Stomach (tissue), 9 donors: Measurements from ENCODE around the gene EMD. TPM values are rescaled to one million over a fixed set of nuclear protein-coding genes. Genes with fewer than 3 reads are reported as not detected.

Experiments used
- DNase-seq, 2 donors: peaks; one replicate each; pipeline versions ENCODE4 v3.0.0 to v3.0.0-alpha.2; 2013 to 2019
- H3K27ac ChIP-seq, 5 donors: fragments of 200-600 bp in 4 of 5; sonication (generic) in 4 of 5; one replicate each; pipeline ENCODE4 v1.5.1; 2013 to 2019; ENCODE audit warnings: mild to moderate bottlenecking in 1 of 5, moderate library complexity in 1 of 5
- H3K27me3 ChIP-seq, 3 donors: fragments of 200-600 bp; sonication (generic); one replicate each; pipeline ENCODE4 v1.5.1; 2017 to 2019; ENCODE audit warnings: mixed run types in 1 of 3
- H3K36me3 ChIP-seq, 4 donors: fragments of 200-600 bp; sonication (generic); 1 replicate in 3 of 4; 2 replicates in 1 of 4; pipeline ENCODE4 v1.5.1; 2016 to 2019
- H3K4me1 ChIP-seq, 4 donors: fragments of 200-600 bp; sonication (generic); one replicate each; pipeline ENCODE4 v1.5.1; 2016 to 2019
- H3K4me3 ChIP-seq, 4 donors: fragments of 200-600 bp; sonication (generic) in 3 of 4; one replicate each; pipeline ENCODE4 v1.5.1; 2016 to 2019; ENCODE audit warnings: mild to moderate bottlenecking in 1 of 4
- H3K9me3 ChIP-seq, 4 donors: fragments of 200-600 bp; sonication (generic); one replicate each; pipeline ENCODE4 v1.5.1; 2016 to 2019
- EP300 ChIP-seq: sonication (generic); formaldehyde crosslinking; IDR thresholded peaks from one replicate; pipeline ENCODE4 v1.6.1; 2017; ENCODE audit warnings: antibody characterized with exemption
- POLR2A ChIP-seq, 4 donors: fragments of 450-650 bp; IDR thresholded peaks; one replicate each; pipeline ENCODE4 v1.6.1; 2016; ENCODE audit warnings: antibody characterized with exemption in 4 of 4, control low read depth in 2 of 4, mild to moderate bottlenecking in 1 of 4, moderate library complexity in 1 of 4
- POLR2AphosphoS5 ChIP-seq, 3 donors: sonication (generic); formaldehyde crosslinking; IDR thresholded peaks; one replicate each; pipeline ENCODE4 v1.6.1; 2016; ENCODE audit warnings: antibody characterized with exemption in 3 of 3
- WGBS, 5 donors: extraction: QIAGEN DNeasy Blood & Tissue Kit in 3 of 5; methylation state at CpG; one replicate each; pipeline versions ENCODE4 v1.1.5 to v1.1.7; 2013 to 2018; 5-methylcytosine and 5-hydroxymethylcytosine counted together
- intact Hi-C: fragments of 100-400 bp; cut with DNase I; formaldehyde crosslinking; loops from one replicate; pipeline ENCODE4 v1.15.1; 2023; ENCODE audit warnings: low total_unique reads
- polyA plus RNA-seq, 3 donors: library from polyadenylated mRNA; stranded (reverse); fragments of 200-250 nt; gene quantifications; one replicate each; pipeline ENCODE4 v1.2.3, GENCODE V29; 2013
- small RNA-seq, 4 donors: library from RNA; depleted of rRNA; stranded (forward); fragments of <200 nt; gene quantifications; one replicate each; pipeline ENCODE3, GENCODE V24; 2016
- total RNA-seq, 5 donors: library from RNA; depleted of rRNA; stranded (reverse); fragments of >200 nt; gene quantifications; one replicate each; pipeline versions ENCODE4 v1.1.0 to v1.2.3, GENCODE V29; 2014 to 2016
- TF ChIP-seq, protein P1 (sequence below), 7 experiments: fragments of 450-650 bp in 4 of 7; fragments of 200-600 bp in 3 of 7; sonication (generic) in 3 of 7; IDR thresholded peaks; one replicate each; pipeline ENCODE4 v1.5.1; 2016 to 2019; ENCODE audit warnings: antibody characterized with exemption in 7 of 7, control low read depth in 2 of 7, mild to moderate bottlenecking in 1 of 7
- donor health status: healthy with polysubstance abuse.
- donor health status: Bipolar disorder and iron deficiency.
- donor health status: healthy.

The EMD gene
- total and polyA plus RNA-seq, 8 donors = 24.2 to 135 (median 55.7) TPM

GRCh38 chrX:154430479-154430878 lies 51.4 kb downstream of the EMD start:
- Histone ChIP-seq H3K4me3 (peak overlapping the region in 1 of 4 donors; percentile 80), H3K9me3 (no peaks in the 10 kb centered on the region), H3K36me3 (peaks cover 4 to 41% (median 35%) of the 10 kb centered on the region in 4 donors), H3K4me1 (peaks cover 0 to 49% (median 31%) of the 10 kb centered on the region in 4 donors), H3K27ac (peak overlapping the region in 3 of 5 donors; percentile 26 to 53 (median 32)), H3K27me3 (no peaks in the 10 kb centered on the region)
- intact Hi-C loops = no loop called here
- no peak for DNase-seq
- TF ChIP-seq POLR2A (IDR thresholded peaks at IDR 0.05) (no peak), EP300 (no peak), POLR2AphosphoS5 (IDR thresholded peaks at IDR 0.05) (no peak)
- TF ChIP-seq, protein P1, sequence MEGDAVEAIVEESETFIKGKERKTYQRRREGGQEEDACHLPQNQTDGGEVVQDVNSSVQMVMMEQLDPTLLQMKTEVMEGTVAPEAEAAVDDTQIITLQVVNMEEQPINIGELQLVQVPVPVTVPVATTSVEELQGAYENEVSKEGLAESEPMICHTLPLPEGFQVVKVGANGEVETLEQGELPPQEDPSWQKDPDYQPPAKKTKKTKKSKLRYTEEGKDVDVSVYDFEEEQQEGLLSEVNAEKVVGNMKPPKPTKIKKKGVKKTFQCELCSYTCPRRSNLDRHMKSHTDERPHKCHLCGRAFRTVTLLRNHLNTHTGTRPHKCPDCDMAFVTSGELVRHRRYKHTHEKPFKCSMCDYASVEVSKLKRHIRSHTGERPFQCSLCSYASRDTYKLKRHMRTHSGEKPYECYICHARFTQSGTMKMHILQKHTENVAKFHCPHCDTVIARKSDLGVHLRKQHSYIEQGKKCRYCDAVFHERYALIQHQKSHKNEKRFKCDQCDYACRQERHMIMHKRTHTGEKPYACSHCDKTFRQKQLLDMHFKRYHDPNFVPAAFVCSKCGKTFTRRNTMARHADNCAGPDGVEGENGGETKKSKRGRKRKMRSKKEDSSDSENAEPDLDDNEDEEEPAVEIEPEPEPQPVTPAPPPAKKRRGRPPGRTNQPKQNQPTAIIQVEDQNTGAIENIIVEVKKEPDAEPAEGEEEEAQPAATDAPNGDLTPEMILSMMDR (IDR thresholded peaks at IDR 0.05) = no peak
- 57 to 76% (median 68%) methylated on average over 6 of the region's 6 CpGs for WGBS, 5 donors

- Histone ChIP-seq H3K36me3 (peaks cover 4 to 45% (median 37%) of the 10 kb centered on the region in 4 donors), H3K4me1 (peaks cover 0 to 52% (median 31%) of the 10 kb centered on the region in 4 donors), H3K4me3 (no peak overlapping the region), H3K27me3 (no peaks in the 10 kb centered on the region), H3K27ac (peak overlapping the region in 3 of 5 donors; percentile 26 to 53 (median 32)), H3K9me3 (no peaks in the 10 kb centered on the region)
- intact Hi-C loops = no loop called here
- 42 to 63% (median 52%) methylated on average over 6 to 7 of the region's 7 CpGs for WGBS, 5 donors
- TF ChIP-seq POLR2AphosphoS5 (IDR thresholded peaks at IDR 0.05) = no peak
- no peak for TF ChIP-seq EP300
- TF ChIP-seq, protein P1 (IDR thresholded peaks at IDR 0.05) = no peak
- TF ChIP-seq POLR2A (IDR thresholded peaks at IDR 0.05) = no peak
- no peak for DNase-seq
Measured at GRCh38 chrX:154430916-154431315, 51.8 kb downstream of the EMD start.

Small RNAs within 50 kb of the gene (small RNA-seq; reads per million reads assigned to genes)
- 0 reads per million in 4 donors for gene SNORA70

Other genes with a start within 250 kb of the EMD start
- gene OPN1LW, start 235.1 kb upstream of the EMD start, total RNA-seq = not detected
- not detected for gene OPN1LW, start 235.1 kb upstream of the EMD start, polyA plus RNA-seq
- gene OPN1MW, start 196.7 kb upstream of the EMD start, total RNA-seq = not detected
- gene OPN1MW, start 196.7 kb upstream of the EMD start, polyA plus RNA-seq = not detected
- gene OPN1MW2, start 159.5 kb upstream of the EMD start, total RNA-seq = not detected
- gene OPN1MW2, start 159.5 kb upstream of the EMD start, polyA plus RNA-seq = not detected
- gene OPN1MW3, start 121.7 kb upstream of the EMD start, total RNA-seq = not detected
- not detected for gene OPN1MW3, start 121.7 kb upstream of the EMD start, polyA plus RNA-seq
- gene TEX28, start 84.2 kb upstream of the EMD start, total RNA-seq = not detected
- not detected for gene TEX28, start 84.2 kb upstream of the EMD start, polyA plus RNA-seq
- gene TKTL1, start 83.5 kb upstream of the EMD start, total RNA-seq = not detected
- not detected for gene TKTL1, start 83.5 kb upstream of the EMD start, polyA plus RNA-seq
- 1,000 to 10,000 TPM in 4 of 5 donors, 100 to 1,000 TPM in 1; 638 to 3,511 (median 2,572) TPM for gene FLNA, start 4.7 kb upstream of the EMD start, total RNA-seq
- 1,000 to 10,000 TPM in 1 of 3 donors, 100 to 1,000 TPM in 1, 10 to 100 TPM in 1; 89.2 to 1,461 (median 171) TPM for gene FLNA, start 4.7 kb upstream of the EMD start, polyA plus RNA-seq
- 1,000 to 10,000 TPM in 4 of 5 donors, 100 to 1,000 TPM in 1; 783 to 3,421 (median 2,020) TPM for gene RPL10, start 19.1 kb downstream of the EMD start, total RNA-seq
- gene RPL10, start 19.1 kb downstream of the EMD start, polyA plus RNA-seq = 1,000 to 10,000 TPM; 5,802 to 8,616 (median 6,179) TPM
- gene DNASE1L1, start 30.0 kb downstream of the EMD start, total RNA-seq = 10 to 100 TPM; 12.5 to 48.7 (median 26.3) TPM
- gene DNASE1L1, start 30.0 kb downstream of the EMD start, polyA plus RNA-seq = 10 to 100 TPM; 15.9 to 18.2 (median 16.0) TPM
- 100 to 1,000 TPM in 2 of 5 donors, 10 to 100 TPM in 3; 12.7 to 202 (median 84.6) TPM for gene TAFAZZIN, start 32.2 kb downstream of the EMD start, total RNA-seq
- 10 to 100 TPM; 19.4 to 59.9 (median 21.8) TPM for gene TAFAZZIN, start 32.2 kb downstream of the EMD start, polyA plus RNA-seq
- 10 to 100 TPM; 13.4 to 69.3 (median 26.6) TPM for gene ATP6AP1, start 49.4 kb downstream of the EMD start, total RNA-seq
- 10 to 100 TPM; 16.8 to 49.6 (median 34.9) TPM for gene ATP6AP1, start 49.4 kb downstream of the EMD start, polyA plus RNA-seq
- gene GDI1, start 57.9 kb downstream of the EMD start, total RNA-seq = 100 to 1,000 TPM in 2 of 5 donors, 10 to 100 TPM in 3; 46.4 to 178 (median 93.3) TPM
- gene GDI1, start 57.9 kb downstream of the EMD start, polyA plus RNA-seq = 10 to 100 TPM; 45.7 to 61.8 (median 59.1) TPM
- gene FAM50A, start 64.8 kb downstream of the EMD start, total RNA-seq = 10 to 100 TPM; 16.7 to 79.4 (median 55.4) TPM
- 100 to 1,000 TPM in 2 of 3 donors, 10 to 100 TPM in 1; 82.2 to 162 (median 157) TPM for gene FAM50A, start 64.8 kb downstream of the EMD start, polyA plus RNA-seq
- 100 to 1,000 TPM in 2 of 5 donors, 10 to 100 TPM in 2, 1 to 10 TPM in 1; 9.9 to 296 (median 35.5) TPM for gene PLXNA3, start 79.0 kb downstream of the EMD start, total RNA-seq
- gene PLXNA3, start 79.0 kb downstream of the EMD start, polyA plus RNA-seq = 1 to 10 TPM; 2.3 to 7.6 (median 6.0) TPM
- 1 to 10 TPM in 4 of 5 donors, not detected in 1; 2.7 to 8.4 (median 5.0) TPM for gene LAGE3, start 100.0 kb downstream of the EMD start, total RNA-seq
- gene LAGE3, start 100.0 kb downstream of the EMD start, polyA plus RNA-seq = 10 to 100 TPM; 18.2 to 29.0 (median 22.6) TPM
- gene UBL4A, start 107.3 kb downstream of the EMD start, total RNA-seq = 10 to 100 TPM in 4 of 5 donors, 1 to 10 TPM in 1; 8.0 to 50.1 (median 19.8) TPM
- gene UBL4A, start 107.3 kb downstream of the EMD start, polyA plus RNA-seq = 10 to 100 TPM; 22.5 to 34.4 (median 32.1) TPM
- 100 to 1,000 TPM in 1 of 5 donors, 10 to 100 TPM in 2, 1 to 10 TPM in 2; 4.9 to 175 (median 13.2) TPM for gene SLC10A3, start 111.3 kb downstream of the EMD start, total RNA-seq
- 10 to 100 TPM in 2 of 3 donors, 1 to 10 TPM in 1; 9.5 to 16.7 (median 12.5) TPM for gene SLC10A3, start 111.3 kb downstream of the EMD start, polyA plus RNA-seq
- 10 to 100 TPM; 21.9 to 34.4 (median 24.1) TPM for gene FAM3A, start 136.9 kb downstream of the EMD start, total RNA-seq
- gene FAM3A, start 136.9 kb downstream of the EMD start, polyA plus RNA-seq = 10 to 100 TPM; 36.3 to 61.7 (median 49.0) TPM
- gene G6PD, start 167.6 kb downstream of the EMD start, total RNA-seq = 10 to 100 TPM; 10.3 to 41.7 (median 30.3) TPM
- gene G6PD, start 167.6 kb downstream of the EMD start, polyA plus RNA-seq = 10 to 100 TPM; 15.6 to 22.7 (median 19.1) TPM
- gene IKBKG, start 168.3 kb downstream of the EMD start, total RNA-seq = 10 to 100 TPM in 3 of 5 donors, 1 to 10 TPM in 2; 7.6 to 22.6 (median 14.8) TPM
- 10 to 100 TPM; 16.8 to 24.3 (median 18.5) TPM for gene IKBKG, start 168.3 kb downstream of the EMD start, polyA plus RNA-seq
- not detected for gene CTAG1A, start 205.8 kb downstream of the EMD start, total RNA-seq
- not detected for gene CTAG1A, start 205.8 kb downstream of the EMD start, polyA plus RNA-seq
- gene CTAG1B, start 240.0 kb downstream of the EMD start, total RNA-seq = not detected
- not detected for gene CTAG1B, start 240.0 kb downstream of the EMD start, polyA plus RNA-seq